HepG2 (cell line): ENCODE data around the gene RPL3. TPM values are rescaled to one million over a fixed set of nuclear protein-coding genes. Genes with fewer than 3 reads are reported as not detected.

Experiments
- CBX1 ChIP-seq: IDR thresholded peaks from one replicate; pipeline ENCODE4 v1.6.1; 2016; ENCODE audit warnings: antibody characterized with exemption, low read depth
- CREM ChIP-seq, 2 experiments: sonication (generic) in 1 of 2; formaldehyde crosslinking in 1 of 2; IDR thresholded peaks; 2 replicates each; pipeline versions ENCODE4 v1.4.0 to v1.6.1; 2016 to 2020; ENCODE audit warnings: antibody characterized with exemption in 1 of 2, mild to moderate bottlenecking in 1 of 2, missing genetic modification reagents in 1 of 2
- FOXA3 ChIP-seq: IDR thresholded peaks from 2 replicates; pipeline ENCODE4 v1.6.1; 2016; ENCODE audit warnings: missing genetic modification reagents, missing compliant biosample characterization
- HNF4A ChIP-seq: sonication (generic); formaldehyde crosslinking; IDR thresholded peaks from 2 replicates; pipeline ENCODE4 v1.4.0; 2020; ENCODE audit warnings: missing genetic modification reagents
- MEF2D ChIP-seq: sonication (generic); formaldehyde crosslinking; IDR thresholded peaks from 2 replicates; pipeline ENCODE4 v1.5.1; 2020; ENCODE audit warnings: mild to moderate bottlenecking, missing genetic modification reagents
- MEIS1 ChIP-seq: sonication (generic); formaldehyde crosslinking; IDR thresholded peaks from 2 replicates; pipeline ENCODE4 v1.9.0; 2021; ENCODE audit warnings: mild to moderate bottlenecking, missing genetic modification reagents, moderate library complexity, borderline replicate concordance
- NPAS2 ChIP-seq: sonication (generic); formaldehyde crosslinking; IDR thresholded peaks from 2 replicates; pipeline ENCODE4 v1.8.0; 2022; ENCODE audit warnings: mild to moderate bottlenecking, missing genetic modification reagents, borderline replicate concordance
- PPARG ChIP-seq: conservative IDR thresholded peaks from 2 replicates; pipeline ENCODE4 v1.6.1; 2016; ENCODE audit warnings: missing biosample characterization, missing genetic modification reagents
- TCF7L2 ChIP-seq: IDR thresholded peaks from 2 replicates; pipeline ENCODE4 v1.6.1; 2011; ENCODE audit warnings: mild to moderate bottlenecking, low read depth, low read length, moderate library complexity
- ZBTB7A ChIP-seq: sonication (generic); formaldehyde crosslinking; IDR thresholded peaks from 2 replicates; pipeline ENCODE4 v1.8.0; 2022; ENCODE audit warnings: mild to moderate bottlenecking, missing genetic modification reagents
- ZFP37 ChIP-seq: sonication (generic); formaldehyde crosslinking; IDR thresholded peaks from 2 replicates; pipeline ENCODE4 v1.4.0; 2020; ENCODE audit warnings: missing genetic modification reagents, borderline replicate concordance
- ZFP82 ChIP-seq: sonication (generic); formaldehyde crosslinking; IDR thresholded peaks from 2 replicates; pipeline ENCODE4 v1.5.1; 2020; ENCODE audit warnings: mild to moderate bottlenecking, missing genetic modification reagents, borderline replicate concordance
- ZNF337 ChIP-seq: sonication (generic); formaldehyde crosslinking; IDR thresholded peaks from 2 replicates; pipeline ENCODE4 v1.5.1; 2020; ENCODE audit warnings: missing genetic modification reagents, low read depth, mild to moderate bottlenecking, borderline replicate concordance
- ZNF550 ChIP-seq: sonication (generic); formaldehyde crosslinking; IDR thresholded peaks from 2 replicates; pipeline ENCODE4 v1.4.0; 2020; ENCODE audit warnings: mild to moderate bottlenecking, missing genetic modification reagents, borderline replicate concordance
- ZSCAN25 ChIP-seq: sonication (generic); formaldehyde crosslinking; IDR thresholded peaks from 2 replicates; pipeline ENCODE4 v1.8.0; 2022; ENCODE audit warnings: mild to moderate bottlenecking, missing genetic modification reagents
- polyA plus RNA-seq, 8 experiments: library from polyadenylated mRNA; depleted of rRNA in 3 of 8; stranded (reverse) in 7 of 8; unstranded in 1 of 8; fragments of >200 nt; fragmentation: Illumina TruSeq in 4 of 8; extraction: Trizol in 4 of 8; gene quantifications; 2 replicates each; pipeline versions ENCODE4 v1.2.1 to v1.2.3, GENCODE V29; 2011 to 2016; ENCODE audit warnings: low read depth in 4 of 8, missing spikeins in 1 of 8, mixed read lengths in 1 of 8; ENCODE audit not compliant: insufficient read depth in 1 of 8
- total RNA-seq, 5 experiments: library from RNA; depleted of rRNA; stranded (reverse); fragments of >200 nt; fragmentation: Illumina TruSeq; extraction: Trizol; gene quantifications; 2 replicates each; pipeline ENCODE4 v1.2.3, GENCODE V29; 2016; ENCODE audit warnings: low read depth in 1 of 5
- TF ChIP-seq, protein P1 (sequence below): sonication (generic); formaldehyde crosslinking; IDR thresholded peaks from 2 replicates; pipeline ENCODE4 v1.5.1; 2020; ENCODE audit warnings: missing genetic modification reagents, mild to moderate bottlenecking, borderline replicate concordance
- TF ChIP-seq, protein P2 (sequence below): sonication (generic); formaldehyde crosslinking; IDR thresholded peaks from 2 replicates; pipeline ENCODE4 v1.4.0; 2020; ENCODE audit warnings: mild to moderate bottlenecking, missing genetic modification reagents
- TF ChIP-seq, protein P3 (sequence below): sonication (generic); formaldehyde crosslinking; IDR thresholded peaks from 2 replicates; pipeline ENCODE4 v1.4.0; 2020; ENCODE audit warnings: missing genetic modification reagents
- TF ChIP-seq, protein P4 (sequence below): sonication (generic); formaldehyde crosslinking; IDR thresholded peaks from 2 replicates; pipeline ENCODE4 v1.8.0; 2022; ENCODE audit warnings: missing genetic modification reagents, mild to moderate bottlenecking, borderline replicate concordance
- TF ChIP-seq, protein P5 (sequence below): sonication (generic); formaldehyde crosslinking; conservative IDR thresholded peaks from 2 replicates; pipeline ENCODE4 v1.4.0; 2020; ENCODE audit warnings: missing genetic modification reagents
- TF ChIP-seq, protein P6 (sequence below): sonication (generic); formaldehyde crosslinking; IDR thresholded peaks from 2 replicates; pipeline ENCODE4 v1.4.0; 2020; ENCODE audit warnings: missing genetic modification reagents

Gene RPL3
- total and polyA plus RNA-seq, 2 of the 13 experiments (the other 11 are each of a cell fraction or from before 2014, with no cell fraction given): 1,051 to 3,279 TPM

DNA sequence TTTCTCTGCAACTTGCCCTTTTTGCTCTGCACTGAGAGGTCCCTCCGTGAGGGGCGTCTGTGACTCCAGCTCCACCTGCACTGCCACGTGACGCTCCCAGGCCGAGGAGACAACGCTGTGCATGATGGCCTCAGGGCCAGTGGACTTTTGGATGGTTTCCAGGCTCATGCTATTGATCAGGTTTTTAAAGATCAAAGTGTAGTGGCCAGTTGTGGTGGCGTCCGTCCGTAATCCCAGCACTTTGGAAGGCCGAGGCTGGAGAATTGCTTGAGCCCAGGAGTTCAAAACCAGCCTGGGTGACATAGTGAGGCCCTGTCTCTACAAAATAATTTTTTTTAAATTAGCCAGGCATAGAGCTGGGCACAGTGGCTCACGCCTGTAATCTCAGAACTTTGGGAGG lies 16.1 kb downstream of the RPL3 start (continued):
- TF ChIP-seq, protein P1, sequence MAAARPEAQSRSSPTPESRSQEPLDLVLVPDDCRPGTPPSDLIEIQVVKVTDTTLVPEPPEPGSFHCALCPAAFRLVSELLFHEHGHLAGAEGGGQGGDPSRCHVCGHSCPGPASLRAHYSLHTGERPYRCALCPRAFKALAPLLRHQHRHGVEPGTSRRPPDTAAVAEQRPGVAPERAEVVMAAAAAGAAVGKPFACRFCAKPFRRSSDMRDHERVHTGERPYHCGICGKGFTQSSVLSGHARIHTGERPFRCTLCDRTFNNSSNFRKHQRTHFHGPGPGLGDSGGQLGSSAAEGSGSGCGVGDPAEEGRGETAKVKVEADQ (CRISPR knock-in tag): peak; percentile 20; the same call in 1 of the 2 replicates
- TF ChIP-seq CREM (IDR thresholded peaks at IDR 0.05) (peak; percentile 65; the same call in 1 of the 2 replicates), CREM (CRISPR knock-in tag; IDR thresholded peaks at IDR 0.05) (no peak), MEF2D (CRISPR knock-in tag) (0 out of 2 replicates have a peak, but pooled peaks have one; percentile 37), ZSCAN25 (CRISPR knock-in tag) (peak; percentile 64; the same call in 1 of the 2 replicates), FOXA3 (CRISPR knock-in tag) (peak; percentile 67), NPAS2 (CRISPR knock-in tag) (peak; percentile 96), TCF7L2 (no peak), ZNF337 (CRISPR knock-in tag) (0 out of 2 replicates have a peak, but pooled peaks have one; percentile 39), MEIS1 (CRISPR knock-in tag) (0 out of 2 replicates have a peak, but pooled peaks have one; percentile 37), ZFP82 (CRISPR knock-in tag) (no peak), ZFP37 (CRISPR knock-in tag) (peak; percentile 84; the same call in 1 of the 2 replicates), ZBTB7A (CRISPR knock-in tag) (peak; percentile 85; the same call in 1 of the 2 replicates), ZNF550 (CRISPR knock-in tag) (no peak), PPARG (CRISPR knock-in tag) (0 out of 2 replicates have a peak, but pooled peaks have one; percentile 38), HNF4A (peak; percentile 95), CBX1 (peak; percentile 30)
- TF ChIP-seq, protein P2, sequence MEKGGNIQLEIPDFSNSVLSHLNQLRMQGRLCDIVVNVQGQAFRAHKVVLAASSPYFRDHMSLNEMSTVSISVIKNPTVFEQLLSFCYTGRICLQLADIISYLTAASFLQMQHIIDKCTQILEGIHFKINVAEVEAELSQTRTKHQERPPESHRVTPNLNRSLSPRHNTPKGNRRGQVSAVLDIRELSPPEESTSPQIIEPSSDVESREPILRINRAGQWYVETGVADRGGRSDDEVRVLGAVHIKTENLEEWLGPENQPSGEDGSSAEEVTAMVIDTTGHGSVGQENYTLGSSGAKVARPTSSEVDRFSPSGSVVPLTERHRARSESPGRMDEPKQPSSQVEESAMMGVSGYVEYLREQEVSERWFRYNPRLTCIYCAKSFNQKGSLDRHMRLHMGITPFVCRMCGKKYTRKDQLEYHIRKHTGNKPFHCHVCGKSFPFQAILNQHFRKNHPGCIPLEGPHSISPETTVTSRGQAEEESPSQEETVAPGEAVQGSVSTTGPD: no peak
- TF ChIP-seq, protein P3, sequence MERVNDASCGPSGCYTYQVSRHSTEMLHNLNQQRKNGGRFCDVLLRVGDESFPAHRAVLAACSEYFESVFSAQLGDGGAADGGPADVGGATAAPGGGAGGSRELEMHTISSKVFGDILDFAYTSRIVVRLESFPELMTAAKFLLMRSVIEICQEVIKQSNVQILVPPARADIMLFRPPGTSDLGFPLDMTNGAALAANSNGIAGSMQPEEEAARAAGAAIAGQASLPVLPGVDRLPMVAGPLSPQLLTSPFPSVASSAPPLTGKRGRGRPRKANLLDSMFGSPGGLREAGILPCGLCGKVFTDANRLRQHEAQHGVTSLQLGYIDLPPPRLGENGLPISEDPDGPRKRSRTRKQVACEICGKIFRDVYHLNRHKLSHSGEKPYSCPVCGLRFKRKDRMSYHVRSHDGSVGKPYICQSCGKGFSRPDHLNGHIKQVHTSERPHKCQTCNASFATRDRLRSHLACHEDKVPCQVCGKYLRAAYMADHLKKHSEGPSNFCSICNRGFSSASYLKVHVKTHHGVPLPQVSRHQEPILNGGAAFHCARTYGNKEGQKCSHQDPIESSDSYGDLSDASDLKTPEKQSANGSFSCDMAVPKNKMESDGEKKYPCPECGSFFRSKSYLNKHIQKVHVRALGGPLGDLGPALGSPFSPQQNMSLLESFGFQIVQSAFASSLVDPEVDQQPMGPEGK (CRISPR knock-in tag): peak; percentile 35; the same call in 1 of the 2 replicates
- TF ChIP-seq, protein P4, sequence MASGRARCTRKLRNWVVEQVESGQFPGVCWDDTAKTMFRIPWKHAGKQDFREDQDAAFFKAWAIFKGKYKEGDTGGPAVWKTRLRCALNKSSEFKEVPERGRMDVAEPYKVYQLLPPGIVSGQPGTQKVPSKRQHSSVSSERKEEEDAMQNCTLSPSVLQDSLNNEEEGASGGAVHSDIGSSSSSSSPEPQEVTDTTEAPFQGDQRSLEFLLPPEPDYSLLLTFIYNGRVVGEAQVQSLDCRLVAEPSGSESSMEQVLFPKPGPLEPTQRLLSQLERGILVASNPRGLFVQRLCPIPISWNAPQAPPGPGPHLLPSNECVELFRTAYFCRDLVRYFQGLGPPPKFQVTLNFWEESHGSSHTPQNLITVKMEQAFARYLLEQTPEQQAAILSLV (CRISPR knock-in tag): peak; percentile 79; the same call in 1 of the 2 replicates
- TF ChIP-seq, protein P5, sequence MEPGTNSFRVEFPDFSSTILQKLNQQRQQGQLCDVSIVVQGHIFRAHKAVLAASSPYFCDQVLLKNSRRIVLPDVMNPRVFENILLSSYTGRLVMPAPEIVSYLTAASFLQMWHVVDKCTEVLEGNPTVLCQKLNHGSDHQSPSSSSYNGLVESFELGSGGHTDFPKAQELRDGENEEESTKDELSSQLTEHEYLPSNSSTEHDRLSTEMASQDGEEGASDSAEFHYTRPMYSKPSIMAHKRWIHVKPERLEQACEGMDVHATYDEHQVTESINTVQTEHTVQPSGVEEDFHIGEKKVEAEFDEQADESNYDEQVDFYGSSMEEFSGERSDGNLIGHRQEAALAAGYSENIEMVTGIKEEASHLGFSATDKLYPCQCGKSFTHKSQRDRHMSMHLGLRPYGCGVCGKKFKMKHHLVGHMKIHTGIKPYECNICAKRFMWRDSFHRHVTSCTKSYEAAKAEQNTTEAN (CRISPR knock-in tag): peak; percentile 79
- TF ChIP-seq, protein P6, sequence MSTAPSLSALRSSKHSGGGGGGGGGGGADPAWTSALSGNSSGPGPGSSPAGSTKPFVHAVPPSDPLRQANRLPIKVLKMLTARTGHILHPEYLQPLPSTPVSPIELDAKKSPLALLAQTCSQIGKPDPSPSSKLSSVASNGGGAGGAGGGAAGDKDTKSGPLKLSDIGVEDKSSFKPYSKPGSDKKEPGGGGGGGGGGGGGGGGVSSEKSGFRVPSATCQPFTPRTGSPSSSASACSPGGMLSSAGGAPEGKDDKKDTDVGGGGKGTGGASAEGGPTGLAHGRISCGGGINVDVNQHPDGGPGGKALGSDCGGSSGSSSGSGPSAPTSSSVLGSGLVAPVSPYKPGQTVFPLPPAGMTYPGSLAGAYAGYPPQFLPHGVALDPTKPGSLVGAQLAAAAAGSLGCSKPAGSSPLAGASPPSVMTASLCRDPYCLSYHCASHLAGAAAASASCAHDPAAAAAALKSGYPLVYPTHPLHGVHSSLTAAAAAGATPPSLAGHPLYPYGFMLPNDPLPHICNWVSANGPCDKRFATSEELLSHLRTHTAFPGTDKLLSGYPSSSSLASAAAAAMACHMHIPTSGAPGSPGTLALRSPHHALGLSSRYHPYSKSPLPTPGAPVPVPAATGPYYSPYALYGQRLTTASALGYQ (CRISPR knock-in tag): peak; percentile 73; the same call in 1 of the 2 replicates
